HG03460 (cell line): Measurements from ENCODE around the gene PEX11G.

Experiments
- ATAC-seq: cut with Tn5 transposase; IDR thresholded peaks from one replicate; pipeline ENCODE4 v1.9.1; 2021; ENCODE audit not compliant: unreplicated experiment

Gene PEX11G

DNA sequence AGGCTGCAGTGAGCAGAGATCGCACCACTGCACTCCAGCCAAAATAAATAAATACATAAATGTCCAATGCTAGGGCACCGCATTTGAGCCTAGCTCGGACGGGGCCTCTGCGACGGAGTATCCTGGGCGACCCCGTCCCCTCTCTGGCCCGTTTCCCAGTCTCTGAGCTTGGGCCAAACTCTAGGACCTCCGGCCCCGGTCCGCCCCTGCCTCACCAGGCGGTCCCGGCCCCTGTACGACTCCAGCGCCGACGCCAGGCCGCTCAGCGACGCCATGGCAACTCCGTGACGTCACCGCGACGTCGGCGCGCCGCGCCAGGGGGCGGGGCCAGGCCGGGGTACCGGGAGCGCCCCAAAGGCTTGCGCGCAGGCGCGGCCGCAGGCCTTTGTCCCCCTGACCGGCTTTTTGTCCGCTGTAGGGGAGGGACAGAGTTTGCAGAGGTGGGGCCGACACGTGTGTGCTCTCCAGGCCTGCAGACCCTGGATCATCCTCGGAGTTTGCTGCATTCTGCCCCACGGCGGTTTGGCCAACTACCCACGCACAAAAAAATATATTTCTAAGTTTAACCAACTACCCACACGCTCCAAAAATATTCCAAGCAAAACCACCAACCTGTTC lies at the start of gene PEX11G:
Gene PEX11G, minus strand, starts transcription at position 300 of the 618 bp plus-strand sequence. Its CDS starts 25 bp downstream, at position 275.
- peak; percentile 77 for ATAC-seq

DNA sequence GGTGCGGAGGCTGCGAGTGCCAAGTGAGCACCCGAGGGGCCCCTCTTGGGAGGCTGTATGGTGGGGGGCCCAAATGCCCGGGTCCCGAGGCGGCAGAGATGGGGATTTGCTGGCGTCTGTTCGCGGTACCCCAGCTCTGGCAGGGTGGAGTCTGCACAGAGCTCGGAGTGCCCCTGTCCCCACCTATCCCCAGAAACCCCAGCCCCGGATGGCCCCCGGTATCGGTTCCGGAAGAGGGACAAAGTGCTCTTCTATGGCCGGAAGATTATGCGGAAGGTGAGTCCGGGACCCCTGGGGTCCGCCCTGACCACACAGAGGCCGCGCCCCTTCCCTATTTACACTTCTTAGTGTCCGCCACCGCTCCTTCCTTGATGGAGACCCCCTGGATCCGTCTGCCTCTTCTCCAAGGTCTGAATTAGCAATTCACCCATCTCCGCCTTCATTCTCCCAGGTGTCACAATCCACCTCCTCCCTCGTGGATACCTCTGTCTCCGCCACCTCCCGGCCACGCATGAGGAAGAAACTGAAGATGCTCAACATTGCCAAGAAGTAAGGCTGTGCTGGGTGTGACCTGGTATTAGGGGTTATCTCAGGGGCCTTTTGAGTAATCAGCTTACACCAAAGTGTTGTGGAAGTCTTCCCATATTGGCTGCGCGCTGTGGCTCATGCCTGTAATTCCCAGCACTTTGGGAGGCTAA lies 47.3 kb upstream of the PEX11G start:
- no peak for ATAC-seq

DNA sequence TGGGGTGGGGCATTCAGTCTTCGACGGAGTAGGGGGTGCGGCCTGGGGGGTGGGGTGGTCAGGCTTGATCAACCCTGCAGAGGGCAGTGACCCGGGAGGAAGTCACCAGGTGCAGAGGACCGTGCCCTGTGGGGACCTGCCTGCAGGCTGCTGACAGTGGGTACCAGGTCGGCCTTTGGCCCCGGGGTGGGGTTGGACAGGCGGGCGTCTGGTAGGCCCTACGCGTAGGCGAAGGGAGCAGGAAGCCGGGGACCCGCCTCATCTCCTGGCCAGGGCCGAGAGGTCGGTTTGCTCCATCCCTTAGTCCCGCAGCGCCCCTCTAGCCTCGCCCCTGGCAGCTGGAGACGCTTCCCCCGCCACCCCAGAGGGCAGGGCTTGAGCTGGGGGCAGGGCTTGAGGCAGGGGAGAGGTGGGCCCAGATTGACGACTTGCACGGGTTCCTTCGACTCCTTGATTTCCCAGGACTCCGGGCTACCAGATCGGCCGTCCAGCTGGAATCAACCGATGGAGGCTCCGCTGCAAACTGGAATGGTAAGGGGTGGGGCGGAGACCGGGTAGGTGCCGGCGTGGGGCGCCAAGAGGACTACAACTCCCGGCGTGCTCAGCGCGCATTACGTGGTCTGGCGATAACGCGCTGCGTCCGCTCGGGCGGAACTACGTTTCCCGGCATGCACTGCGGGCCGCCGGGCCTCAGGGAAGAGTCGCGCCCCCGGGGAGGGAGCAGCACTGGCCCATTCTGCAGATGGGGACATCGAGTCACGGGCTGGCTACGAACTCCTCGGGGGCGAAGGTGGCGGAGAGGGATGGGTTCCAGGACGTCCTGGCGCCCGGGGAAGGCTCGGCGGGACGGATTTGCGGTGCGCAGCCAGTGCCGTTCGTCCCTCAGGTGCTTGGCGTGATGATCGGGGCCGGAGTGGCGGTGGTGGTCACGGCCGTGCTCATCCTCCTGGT lies 46.5 kb upstream of the PEX11G start, which contains the start of gene PNPLA6:
Gene PNPLA6, plus strand, starts transcription at position 671 of the 951 bp plus-strand sequence. Its CDS starts 72 bp downstream, at position 743.
- peak; percentile 60 for ATAC-seq

DNA sequence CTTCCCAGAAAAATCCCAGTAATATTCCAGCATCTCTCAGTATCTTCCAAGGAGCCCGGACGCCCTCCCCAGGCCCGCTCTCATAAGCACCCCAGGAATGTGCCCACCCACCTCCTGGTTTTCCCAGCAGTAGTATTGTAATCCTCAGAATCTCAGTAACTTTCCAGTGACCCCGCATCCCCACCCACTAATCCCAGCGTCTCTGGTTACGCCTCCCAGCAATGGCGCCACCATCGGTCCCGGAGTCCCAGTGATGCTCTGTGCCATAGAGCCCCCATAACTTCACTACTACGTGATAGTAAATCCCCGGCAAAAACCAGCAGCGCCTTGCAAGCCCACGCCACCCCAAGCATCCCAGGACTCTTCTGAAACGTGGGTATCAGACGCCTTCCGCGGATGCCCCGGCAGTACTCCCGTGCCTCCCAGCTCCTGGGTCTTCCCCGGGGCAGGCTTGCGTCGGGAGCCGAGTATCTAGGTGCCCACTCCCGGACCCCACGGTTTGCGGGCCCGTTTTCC lies 45.8 kb upstream of the PEX11G start:
- no peak for ATAC-seq

DNA sequence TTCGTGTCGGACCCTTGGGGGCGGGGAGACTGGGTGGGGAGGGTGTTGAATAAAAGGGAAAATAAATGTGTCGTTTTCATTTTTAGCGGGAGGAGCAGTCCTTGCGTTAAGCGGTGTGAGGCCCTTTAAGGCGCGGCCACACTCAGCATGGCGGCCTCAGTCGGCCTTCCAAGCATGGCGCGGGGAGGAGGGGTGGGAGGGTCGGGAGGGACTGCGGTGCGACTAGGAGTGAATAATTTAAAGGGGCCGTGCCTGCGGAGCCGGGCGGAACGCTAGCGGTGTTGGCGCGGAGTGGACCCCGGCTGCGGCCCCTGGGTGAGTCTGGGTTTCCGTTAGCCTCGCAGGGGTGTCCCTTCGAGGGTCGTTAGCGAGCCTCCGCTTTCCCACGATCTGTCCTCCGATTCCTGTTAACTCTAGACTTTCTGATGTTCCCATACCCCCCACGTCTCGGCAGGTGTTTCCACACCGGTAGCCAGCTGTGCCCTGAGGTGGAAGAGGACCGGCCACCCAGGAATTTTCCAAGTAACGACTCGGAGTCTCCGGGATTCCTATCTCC lies 45.2 kb upstream of the PEX11G start:
- no peak for ATAC-seq

DNA sequence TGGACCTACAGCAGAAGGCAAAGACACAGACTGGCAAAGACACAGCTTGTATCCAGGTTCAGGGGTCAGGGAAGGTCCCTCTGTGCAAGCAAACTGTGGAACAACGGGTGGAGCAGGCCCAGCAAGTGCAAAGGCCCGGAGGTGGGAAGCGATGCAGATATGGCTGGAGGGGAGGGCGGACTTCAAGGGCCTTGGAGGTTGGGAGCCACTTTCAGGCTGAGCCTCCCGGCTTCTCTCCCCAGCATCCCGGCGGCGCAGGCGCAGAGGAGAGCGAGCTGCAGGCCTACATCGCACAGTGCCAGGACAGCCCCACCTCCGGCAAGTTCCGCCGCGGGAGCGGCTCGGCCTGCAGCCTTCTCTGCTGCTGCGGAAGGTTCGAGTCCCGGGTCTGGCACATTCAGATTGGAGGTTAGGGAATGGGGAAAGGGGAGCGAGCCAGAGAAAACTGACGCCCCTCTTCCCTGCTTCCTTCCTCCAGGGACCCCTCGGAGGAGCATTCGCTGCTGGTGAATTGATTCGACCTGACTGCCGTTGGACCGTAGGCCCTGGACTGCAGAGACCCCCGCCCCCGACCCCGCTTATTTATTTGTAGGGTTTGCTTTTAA lies 44.5 kb upstream of the PEX11G start:
- ATAC-seq, result no peak

DNA sequence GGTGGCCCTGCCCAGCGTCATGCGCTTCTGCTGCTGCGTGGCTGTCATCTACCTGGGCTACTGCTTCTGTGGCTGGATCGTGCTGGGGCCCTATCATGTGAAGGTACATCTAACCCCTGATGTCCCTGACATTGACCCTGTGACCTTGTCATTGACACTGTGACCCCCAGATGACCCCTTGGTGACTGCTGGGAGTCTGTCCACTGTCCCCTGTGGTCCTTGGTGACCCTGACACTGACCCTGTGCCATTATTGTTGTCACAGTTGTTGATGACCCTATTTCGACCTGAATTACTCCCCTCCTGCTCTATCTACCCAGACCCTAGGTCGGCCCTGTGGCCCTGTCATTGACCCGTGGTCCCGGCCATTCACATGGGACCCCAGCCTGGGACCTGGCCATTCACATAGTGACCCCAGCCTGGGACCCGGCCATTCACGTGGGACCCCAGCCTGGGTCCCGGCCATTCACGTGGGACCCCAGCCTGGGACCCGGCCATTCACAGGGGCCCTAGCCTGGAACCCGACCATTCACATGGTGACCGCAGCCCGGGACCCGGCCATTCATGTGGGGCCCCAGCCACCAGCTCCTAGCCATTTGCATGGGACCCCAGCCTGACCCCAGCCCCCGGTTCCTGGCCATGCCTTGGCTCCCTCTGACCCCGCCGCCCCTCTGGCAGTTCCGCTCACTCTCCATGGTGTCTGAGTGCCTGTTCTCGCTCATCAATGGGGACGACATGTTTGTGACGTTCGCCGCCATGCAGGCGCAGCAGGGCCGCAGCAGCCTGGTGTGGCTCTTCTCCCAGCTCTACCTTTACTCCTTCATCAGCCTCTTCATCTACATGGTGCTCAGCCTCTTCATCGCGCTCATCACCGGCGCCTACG lies 41.0 kb upstream of the PEX11G start:
- no peak for ATAC-seq

DNA sequence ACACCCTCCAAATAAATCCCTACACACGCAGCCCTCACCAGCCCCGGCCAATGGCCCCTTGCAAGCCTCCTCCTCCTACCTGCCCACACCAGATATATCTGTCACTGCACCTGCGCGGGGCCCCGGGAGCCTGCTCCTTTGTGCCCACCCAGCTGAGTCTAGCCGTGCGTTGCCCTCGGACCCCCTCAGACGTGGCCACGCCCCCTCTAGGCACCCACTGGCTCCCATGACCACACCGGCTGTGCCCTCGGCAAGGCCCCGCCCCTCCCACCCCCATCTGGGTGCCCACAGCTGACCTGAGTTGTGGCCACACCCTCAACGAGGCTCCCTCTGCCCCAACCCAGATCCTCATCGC lies 40.4 kb upstream of the PEX11G start:
- no peak for ATAC-seq

DNA sequence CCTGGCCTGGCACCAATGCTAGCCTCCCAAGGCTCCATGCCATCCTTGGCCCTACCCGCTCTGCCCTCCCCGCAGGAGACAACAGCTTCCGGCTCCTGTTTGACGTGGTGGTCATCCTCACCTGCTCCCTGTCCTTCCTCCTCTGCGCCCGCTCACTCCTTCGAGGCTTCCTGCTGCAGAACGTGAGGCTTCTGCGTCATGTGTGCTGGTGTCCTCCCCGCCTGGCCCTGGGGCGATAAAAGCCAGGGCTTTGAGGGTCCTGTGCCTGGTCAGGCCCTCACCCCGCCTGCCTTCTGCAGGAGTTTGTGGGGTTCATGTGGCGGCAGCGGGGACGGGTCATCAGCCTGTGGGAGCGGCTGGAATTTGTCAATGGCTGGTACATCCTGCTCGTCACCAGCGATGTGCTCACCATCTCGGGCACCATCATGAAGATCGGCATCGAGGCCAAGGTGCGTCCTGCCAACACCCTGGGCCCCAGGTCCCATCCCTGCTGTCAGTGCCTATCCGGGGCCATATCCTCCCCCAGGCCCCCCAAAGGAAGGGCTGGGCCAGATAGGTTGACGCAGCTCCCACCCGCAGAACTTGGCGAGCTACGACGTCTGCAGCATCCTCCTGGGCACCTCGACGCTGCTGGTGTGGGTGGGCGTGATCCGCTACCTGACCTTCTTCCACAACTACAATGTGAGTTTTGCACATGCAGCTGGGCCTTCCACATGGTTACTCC lies 39.8 kb upstream of the PEX11G start:
- no peak for ATAC-seq

DNA sequence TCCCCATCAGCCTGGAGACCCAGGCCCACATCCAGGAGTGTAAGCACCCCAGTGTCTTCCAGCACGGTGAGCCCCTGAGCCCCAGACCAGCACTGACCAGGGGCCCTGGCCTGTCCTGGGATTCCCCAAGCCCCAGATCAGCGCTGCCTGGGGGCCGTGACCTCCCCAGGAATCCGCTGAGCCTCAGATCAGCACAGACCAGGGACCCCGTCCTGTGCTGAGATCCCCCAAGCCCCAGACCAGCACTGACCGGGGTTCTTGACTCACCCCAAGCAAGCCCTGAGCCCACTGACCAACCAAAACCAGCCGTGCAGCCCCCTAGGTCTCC lies 39.3 kb upstream of the PEX11G start:
- no peak for ATAC-seq

DNA sequence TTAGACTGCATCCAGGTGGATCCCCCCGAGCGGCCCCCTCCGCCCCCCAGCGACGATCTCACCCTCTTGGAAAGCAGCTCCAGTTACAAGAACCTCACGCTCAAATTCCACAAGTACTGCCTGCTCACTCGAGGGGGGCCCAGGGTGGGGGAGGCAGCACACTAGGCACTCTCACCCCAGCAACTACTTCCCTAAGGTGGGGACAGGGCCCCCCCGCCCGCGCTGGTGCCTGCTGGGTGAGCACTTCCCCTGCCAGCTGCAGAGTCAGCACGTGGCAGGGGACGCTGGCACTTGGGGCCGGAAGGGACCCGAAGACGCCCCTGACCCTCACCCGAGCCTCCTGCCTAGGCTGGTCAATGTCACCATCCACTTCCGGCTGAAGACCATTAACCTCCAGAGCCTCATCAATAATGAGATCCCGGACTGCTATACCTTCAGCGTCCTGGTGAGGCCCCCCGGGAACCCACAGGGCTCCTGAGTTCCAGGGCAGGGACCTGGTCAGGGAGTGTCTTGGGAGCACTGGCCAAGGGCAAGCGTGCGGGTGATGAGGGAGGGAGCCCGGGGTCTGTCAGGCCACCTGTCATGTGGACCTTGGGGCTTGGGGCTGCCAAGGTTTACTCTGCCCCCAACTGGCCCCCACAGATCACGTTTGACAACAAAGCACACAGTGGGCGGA lies 38.8 kb upstream of the PEX11G start:
- ATAC-seq, result no peak

DNA sequence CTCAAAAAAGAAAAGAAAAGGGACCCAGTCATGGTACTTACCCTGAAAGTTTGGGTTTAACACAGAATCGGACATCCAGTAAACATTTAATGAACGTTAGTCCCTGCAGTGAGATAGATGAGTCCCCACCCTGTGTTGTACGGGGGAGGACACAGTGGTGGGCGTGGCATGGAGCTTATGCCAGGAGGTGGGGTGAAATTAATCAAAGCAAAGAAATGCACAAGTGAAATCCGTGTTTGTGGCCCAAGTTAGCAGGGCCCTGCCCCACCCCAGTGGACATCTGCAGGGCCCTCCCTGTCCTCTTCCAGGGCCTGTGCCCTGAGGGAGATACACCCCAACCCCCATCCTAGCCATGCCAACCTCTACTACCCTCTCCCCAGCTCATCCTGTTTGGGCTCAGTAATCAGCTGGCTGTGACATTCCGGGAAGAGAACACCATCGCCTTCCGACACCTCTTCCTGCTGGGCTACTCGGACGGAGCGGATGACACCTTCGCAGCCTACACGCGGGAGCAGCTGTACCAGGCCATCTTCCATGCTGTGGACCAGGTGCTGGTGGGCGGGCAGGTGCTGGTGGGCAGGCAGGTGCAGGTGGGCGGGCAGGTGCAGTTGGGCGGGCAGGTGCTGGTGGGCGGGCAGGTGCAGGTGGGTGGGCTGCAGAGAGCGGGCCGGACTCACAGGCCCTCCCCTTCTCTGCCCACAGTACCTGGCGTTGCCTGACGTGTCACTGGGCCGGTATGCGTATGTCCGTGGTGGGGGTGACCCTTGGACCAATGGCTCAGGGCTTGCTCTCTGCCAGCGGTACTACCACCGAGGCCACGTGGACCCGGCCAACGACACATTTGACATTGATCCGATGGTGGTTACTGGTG lies 37.5 kb upstream of the PEX11G start:
- ATAC-seq, result no peak

DNA sequence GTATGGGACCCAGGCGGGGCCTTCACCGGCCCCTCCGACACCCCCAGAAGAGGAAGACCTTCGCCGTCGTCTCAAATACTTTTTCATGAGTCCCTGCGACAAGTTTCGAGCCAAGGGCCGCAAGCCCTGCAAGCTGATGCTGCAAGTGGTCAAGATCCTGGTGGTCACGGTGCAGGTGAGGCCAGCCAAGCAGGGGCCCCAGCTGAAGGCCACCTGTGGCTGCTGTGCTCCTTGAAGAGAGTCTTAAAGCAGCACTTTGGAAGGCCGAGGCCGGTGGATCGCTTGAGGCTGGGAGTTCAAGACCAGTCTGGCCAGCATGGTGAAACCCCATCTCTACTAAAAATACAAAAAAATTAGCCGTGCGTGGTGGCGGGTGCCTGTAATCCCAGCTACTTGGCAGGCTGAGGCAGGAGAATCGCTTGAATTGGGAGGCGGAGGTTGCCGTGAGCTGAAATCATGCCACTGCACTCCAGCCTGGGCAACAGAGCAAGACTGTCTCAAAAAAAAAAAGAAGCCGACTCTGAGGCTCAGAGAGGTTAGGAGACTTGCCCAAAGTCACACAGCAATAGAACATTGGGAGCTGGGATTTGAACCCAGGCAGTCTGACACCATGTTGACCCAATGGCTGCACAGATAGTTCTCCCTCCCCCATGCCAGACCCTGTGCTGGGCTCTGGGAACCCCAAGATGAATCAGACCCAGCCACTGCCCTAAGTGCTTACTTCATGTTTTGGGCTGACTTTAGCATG lies 36.3 kb upstream of the PEX11G start:
- no peak for ATAC-seq

DNA sequence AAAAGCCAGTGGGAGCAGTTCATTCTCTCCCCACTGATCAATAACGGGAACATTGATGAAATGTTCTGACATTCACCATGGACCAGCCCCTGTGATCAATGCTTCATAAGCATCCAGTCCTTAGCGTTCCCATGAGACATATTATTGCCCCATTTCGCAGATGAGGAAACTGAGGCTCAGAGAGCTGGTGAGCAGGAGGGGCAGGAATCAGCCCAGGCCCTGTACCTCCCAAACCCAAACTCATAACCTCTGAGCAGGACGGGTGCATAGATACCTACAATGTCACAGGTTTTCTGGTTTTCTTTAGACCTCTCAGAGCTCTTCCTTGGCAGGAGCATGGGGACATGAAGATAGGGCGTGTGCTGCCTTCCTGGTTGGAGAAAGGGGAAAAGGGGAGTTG lies 35.7 kb upstream of the PEX11G start:
- no peak for ATAC-seq

DNA sequence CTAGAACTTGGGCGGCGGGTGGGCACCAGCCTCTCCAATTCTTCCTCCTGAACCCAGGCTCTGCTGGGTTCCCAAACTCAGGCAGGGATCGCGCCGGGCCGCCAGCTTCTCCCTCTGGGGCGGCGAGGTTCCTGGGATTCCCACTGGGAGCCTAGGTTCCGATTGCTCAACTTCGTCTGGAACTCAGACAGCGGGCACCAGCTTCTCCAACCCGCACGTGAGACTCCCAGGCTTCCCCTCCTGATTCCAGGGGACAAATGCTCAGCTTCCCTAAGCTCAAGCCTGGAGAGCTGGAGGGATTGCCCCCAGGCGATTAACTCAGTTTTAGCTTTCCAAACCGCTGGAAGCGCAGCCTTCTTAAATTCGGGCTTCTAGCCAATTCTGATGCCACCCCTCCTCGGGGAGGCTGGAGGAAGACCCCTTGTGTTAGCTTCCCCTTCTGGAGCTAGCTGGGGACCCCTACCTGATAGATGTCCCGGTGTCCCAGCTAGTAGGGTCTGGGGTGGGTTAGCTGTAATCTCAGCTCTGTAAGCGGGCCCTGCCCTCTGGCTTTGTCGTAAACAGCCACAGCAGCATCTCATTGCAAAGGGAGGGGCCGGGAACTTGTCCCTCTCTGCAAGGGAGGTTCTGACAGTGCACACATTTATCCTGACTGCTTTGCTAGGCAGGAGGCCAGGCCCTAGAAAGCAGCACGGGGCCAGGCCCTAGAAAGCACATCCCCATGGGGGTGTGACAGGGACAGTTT lies 34.3 kb upstream of the PEX11G start:
- no peak for ATAC-seq
